ENCODE results near the gene GGA1.
"Not testable (repeated sequence)": the region's sequence is repeated elsewhere in the genome, so short reads cannot be mapped to it uniquely, and the experiment has no call there.

The GGA1 gene

GRCh38 chr22:37582526-37582925, 26.1 kb upstream of the GGA1 start:
- Histone ChIP-seq H3K4me2 (ENCODE audit: low read length) (no peak overlapping the region), H3K4me1 (ENCODE audit: control insufficient read depth, low read depth, low read length) (no peaks in the 10 kb centered on the region), H3K4me3 (ENCODE audit: low read length) (no peak overlapping the region), H3K9ac (ENCODE audit: low read length) (no peak overlapping the region), H3K79me2 (ENCODE audit: control insufficient read depth, insufficient read depth, low read length) (no peaks in the 10 kb centered on the region), H4K8ac (ENCODE audit: low read depth, low read length) (no peak overlapping the region), H3K79me1 (ENCODE audit: low read length) (no peaks in the 10 kb centered on the region), H2BK120ac (ENCODE audit: low read depth, low read length) (no peak overlapping the region), H3K18ac (ENCODE audit: low read length) (no peak overlapping the region), H3K27me3 (ENCODE audit: insufficient read depth, low read length, poor library complexity) (no peaks in the 10 kb centered on the region), H3K27ac (ENCODE audit: low read depth, low read length) (no peak overlapping the region), H3K36me3 (ENCODE audit: control insufficient read depth, insufficient read depth, low read length) (no peaks in the 10 kb centered on the region), H4K5ac (ENCODE audit: low read length) (no peak overlapping the region), H2BK5ac (ENCODE audit: low read length) (no peak overlapping the region), H3K23ac (ENCODE audit: low read length) (no peak overlapping the region), H3K56ac (ENCODE audit: low read length) (no peak overlapping the region), H2AK5ac (ENCODE audit: low read length) (no peak overlapping the region), H2BK15ac (replicated peaks; ENCODE audit: low read depth) (no peak overlapping the region), H3K4ac (ENCODE audit: low read depth, low read length) (no peak overlapping the region)
- no CpG with 5 or more reads among the region's 4 CpGs for whole genome bisulfite sequencing (ENCODE audit: extremely low coverage, insufficient coverage, low lambda C conversion rate)
- DNase-seq = no peak

DNA sequence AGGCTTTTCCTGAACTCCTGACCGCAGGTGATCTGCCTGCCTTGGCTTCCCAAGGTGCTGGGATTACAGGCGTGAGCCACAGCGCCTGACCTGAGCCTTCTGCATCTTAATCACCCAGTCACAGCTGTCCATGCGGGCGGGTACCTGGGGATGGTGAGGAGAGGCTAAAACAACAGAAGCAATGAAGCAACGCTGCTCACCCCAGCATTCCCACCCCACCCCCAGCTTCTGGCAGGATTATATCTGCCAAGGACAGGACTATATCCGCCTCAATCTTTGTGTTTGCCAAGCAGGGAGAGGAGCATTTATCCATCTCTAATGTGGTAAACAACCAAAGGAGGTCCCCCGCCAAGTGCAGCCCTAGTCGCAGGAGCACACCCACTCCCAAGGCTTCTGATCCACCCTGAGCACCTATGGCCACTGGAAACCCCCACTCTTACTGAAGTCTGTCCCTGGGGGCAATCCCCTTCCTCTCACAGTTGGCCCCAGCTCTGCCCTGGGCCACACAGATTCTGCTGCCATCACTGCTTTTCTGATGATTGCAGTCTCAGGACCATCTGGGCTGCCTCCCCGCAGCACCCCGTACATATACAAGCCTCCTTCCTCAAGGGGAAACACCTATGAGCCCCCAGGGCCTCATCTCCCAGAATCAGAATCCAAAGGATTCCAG, 20.0 kb upstream of the GGA1 start:
- Histone ChIP-seq H3K23ac (ENCODE audit: low read length) (no peak overlapping the region), H3K79me1 (ENCODE audit: low read length) (no peaks in the 10 kb centered on the region), H3K4ac (ENCODE audit: low read depth, low read length) (no peak overlapping the region), H3K4me1 (ENCODE audit: control insufficient read depth, low read depth, low read length) (peaks cover 6% of the 10 kb centered on the region), H4K8ac (ENCODE audit: low read depth, low read length) (no peak overlapping the region), H3K9ac (ENCODE audit: low read length) (no peak overlapping the region), H3K79me2 (ENCODE audit: control insufficient read depth, insufficient read depth, low read length) (no peaks in the 10 kb centered on the region), H2BK5ac (ENCODE audit: low read length) (peak overlapping the region; percentile 22), H2BK120ac (ENCODE audit: low read depth, low read length) (no peak overlapping the region), H3K27me3 (ENCODE audit: insufficient read depth, low read length, poor library complexity) (no peaks in the 10 kb centered on the region), H2AK5ac (ENCODE audit: low read length) (no peak overlapping the region), H3K4me2 (ENCODE audit: low read length) (no peak overlapping the region), H4K5ac (ENCODE audit: low read length) (no peak overlapping the region), H3K56ac (ENCODE audit: low read length) (no peak overlapping the region), H3K27ac (ENCODE audit: low read depth, low read length) (no peak overlapping the region), H3K18ac (ENCODE audit: low read length) (no peak overlapping the region), H2BK15ac (replicated peaks; ENCODE audit: low read depth) (no peak overlapping the region), H3K4me3 (ENCODE audit: low read length) (no peak overlapping the region), H3K36me3 (ENCODE audit: control insufficient read depth, insufficient read depth, low read length) (no peaks in the 10 kb centered on the region)
- WGBS (ENCODE audit: extremely low coverage, insufficient coverage, low lambda C conversion rate) = no CpG with 5 or more reads among the region's 11 CpGs
- no peak for DNase-seq

DNA sequence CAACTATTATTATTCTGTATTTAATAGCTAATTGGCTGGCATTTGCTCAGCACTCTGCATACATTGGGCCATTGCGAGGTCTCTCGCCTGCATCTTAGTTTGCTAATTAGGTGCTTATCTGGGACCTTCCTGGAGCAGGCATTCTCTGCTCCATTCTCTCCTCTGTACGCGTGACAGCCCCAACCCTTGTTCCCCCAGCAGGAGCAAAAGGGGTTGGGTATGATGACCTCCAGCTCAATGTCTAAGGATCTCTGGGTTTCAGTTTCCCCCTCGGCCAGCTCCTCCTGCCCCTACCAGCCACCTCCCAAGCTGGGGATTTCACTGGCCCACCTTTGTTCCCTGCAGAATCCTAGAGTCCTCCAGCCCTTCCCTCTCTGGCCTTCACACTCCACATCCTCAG, 19.0 kb upstream of the GGA1 start:
- H2BK15ac ChIP-seq (replicated peaks; ENCODE audit: low read depth) = no peak overlapping the region
- no peak overlapping the region for H3K4me3 ChIP-seq (ENCODE audit: low read length)
- no peak overlapping the region for H3K4ac ChIP-seq (ENCODE audit: low read depth, low read length)
- H3K79me1 ChIP-seq (ENCODE audit: low read length) = no peaks in the 10 kb centered on the region
- no peak overlapping the region for H3K4me2 ChIP-seq (ENCODE audit: low read length)
- peak; percentile 62 for DNase-seq
- no peaks in the 10 kb centered on the region for H3K27me3 ChIP-seq (ENCODE audit: insufficient read depth, low read length, poor library complexity)
- H3K27ac ChIP-seq (ENCODE audit: low read depth, low read length) = no peak overlapping the region
- no peak overlapping the region for H4K8ac ChIP-seq (ENCODE audit: low read depth, low read length)
- H3K36me3 ChIP-seq (ENCODE audit: control insufficient read depth, insufficient read depth, low read length) = no peaks in the 10 kb centered on the region
- H4K5ac ChIP-seq (ENCODE audit: low read length) = no peak overlapping the region
- H2AK5ac ChIP-seq (ENCODE audit: low read length) = no peak overlapping the region
- no peak overlapping the region for H3K23ac ChIP-seq (ENCODE audit: low read length)
- H3K79me2 ChIP-seq (ENCODE audit: control insufficient read depth, insufficient read depth, low read length) = no peaks in the 10 kb centered on the region
- H2BK5ac ChIP-seq (ENCODE audit: low read length) = peak overlapping the region; percentile 22
- no peak overlapping the region for H2BK120ac ChIP-seq (ENCODE audit: low read depth, low read length)
- H3K9ac ChIP-seq (ENCODE audit: low read length) = peak overlapping the region; percentile 3
- no CpG with 5 or more reads among the region's 5 CpGs for WGBS (ENCODE audit: extremely low coverage, insufficient coverage, low lambda C conversion rate)
- peaks cover 6% of the 10 kb centered on the region for H3K4me1 ChIP-seq (ENCODE audit: control insufficient read depth, low read depth, low read length)
- no peak overlapping the region for H3K18ac ChIP-seq (ENCODE audit: low read length)
- H3K56ac ChIP-seq (ENCODE audit: low read length) = peak overlapping the region; percentile 25

- H3K4me2 ChIP-seq (ENCODE audit: low read length); H4K5ac ChIP-seq (ENCODE audit: low read length); H2AK5ac ChIP-seq (ENCODE audit: low read length); H3K79me1 ChIP-seq (ENCODE audit: low read length); H3K4me3 ChIP-seq (ENCODE audit: low read length); H3K27me3 ChIP-seq (ENCODE audit: insufficient read depth, low read length, poor library complexity); H2BK15ac ChIP-seq (replicated peaks; ENCODE audit: low read depth); H4K8ac ChIP-seq (ENCODE audit: low read depth, low read length); DNase-seq; H3K18ac ChIP-seq (ENCODE audit: low read length); H3K4ac ChIP-seq (ENCODE audit: low read depth, low read length); H3K4me1 ChIP-seq (ENCODE audit: control insufficient read depth, low read depth, low read length); H3K23ac ChIP-seq (ENCODE audit: low read length); H2BK120ac ChIP-seq (ENCODE audit: low read depth, low read length); H3K36me3 ChIP-seq (ENCODE audit: control insufficient read depth, insufficient read depth, low read length); H3K79me2 ChIP-seq (ENCODE audit: control insufficient read depth, insufficient read depth, low read length); H3K56ac ChIP-seq (ENCODE audit: low read length); H2BK5ac ChIP-seq (ENCODE audit: low read length); H3K9ac ChIP-seq (ENCODE audit: low read length); H3K27ac ChIP-seq (ENCODE audit: low read depth, low read length): not testable (repeated sequence)
- WGBS (ENCODE audit: extremely low coverage, insufficient coverage, low lambda C conversion rate) = no CpG with 5 or more reads among the region's 6 CpGs
These were observed 17.6 kb upstream of the GGA1 start for GRCh38 chr22:37591081-37591480.

- H3K4ac ChIP-seq (ENCODE audit: low read depth, low read length) = no peak overlapping the region
- H3K27ac ChIP-seq (ENCODE audit: low read depth, low read length) = no peak overlapping the region
- no peak overlapping the region for H3K4me2 ChIP-seq (ENCODE audit: low read length)
- DNase-seq = no peak
- no peak overlapping the region for H2AK5ac ChIP-seq (ENCODE audit: low read length)
- no peak overlapping the region for H3K9ac ChIP-seq (ENCODE audit: low read length)
- no peak overlapping the region for H4K5ac ChIP-seq (ENCODE audit: low read length)
- no peak overlapping the region for H2BK5ac ChIP-seq (ENCODE audit: low read length)
- no peaks in the 10 kb centered on the region for H3K79me2 ChIP-seq (ENCODE audit: control insufficient read depth, insufficient read depth, low read length)
- H3K27me3 ChIP-seq (ENCODE audit: insufficient read depth, low read length, poor library complexity) = no peaks in the 10 kb centered on the region
- no CpG with 5 or more reads among the region's 12 CpGs for WGBS (ENCODE audit: extremely low coverage, insufficient coverage, low lambda C conversion rate)
- no peak overlapping the region for H3K4me3 ChIP-seq (ENCODE audit: low read length)
- no peak overlapping the region for H2BK120ac ChIP-seq (ENCODE audit: low read depth, low read length)
- H3K4me1 ChIP-seq (ENCODE audit: control insufficient read depth, low read depth, low read length) = peaks cover 6% of the 10 kb centered on the region
- no peaks in the 10 kb centered on the region for H3K79me1 ChIP-seq (ENCODE audit: low read length)
- no peak overlapping the region for H3K56ac ChIP-seq (ENCODE audit: low read length)
- H3K36me3 ChIP-seq (ENCODE audit: control insufficient read depth, insufficient read depth, low read length) = no peaks in the 10 kb centered on the region
- no peak overlapping the region for H3K18ac ChIP-seq (ENCODE audit: low read length)
- no peak overlapping the region for H3K23ac ChIP-seq (ENCODE audit: low read length)
- no peak overlapping the region for H4K8ac ChIP-seq (ENCODE audit: low read depth, low read length)
- no peak overlapping the region for H2BK15ac ChIP-seq (replicated peaks; ENCODE audit: low read depth)
These were observed 16.7 kb upstream of the GGA1 start for GRCh38 chr22:37591823-37592404.

DNA sequence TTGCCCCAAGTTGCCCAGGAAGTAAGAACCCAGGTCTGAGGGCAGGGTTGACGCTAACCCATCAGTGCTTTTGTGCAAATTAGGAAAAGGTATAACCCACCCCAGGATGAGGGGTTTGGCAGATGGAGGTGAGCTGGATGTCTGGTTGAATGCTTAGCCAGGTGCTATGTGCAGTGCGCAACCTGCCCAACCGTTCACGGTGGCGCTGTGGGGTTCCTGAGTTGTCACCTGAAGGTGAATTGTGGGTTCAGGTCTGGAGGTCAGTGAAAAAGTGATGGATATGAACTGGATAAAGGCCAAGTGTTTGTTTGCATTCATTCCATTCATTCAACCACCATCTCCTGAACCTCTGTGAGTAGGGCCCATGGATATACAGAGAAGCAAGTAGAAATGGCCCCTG, 14.4 kb upstream of the GGA1 start:
- H3K27ac ChIP-seq (ENCODE audit: low read depth, low read length) = no peak overlapping the region
- no peak overlapping the region for H4K5ac ChIP-seq (ENCODE audit: low read length)
- H3K4me2 ChIP-seq (ENCODE audit: low read length) = no peak overlapping the region
- no peak overlapping the region for H3K4ac ChIP-seq (ENCODE audit: low read depth, low read length)
- no peak overlapping the region for H2AK5ac ChIP-seq (ENCODE audit: low read length)
- H3K9ac ChIP-seq (ENCODE audit: low read length) = no peak overlapping the region
- peaks cover 4% of the 10 kb centered on the region for H3K4me1 ChIP-seq (ENCODE audit: control insufficient read depth, low read depth, low read length)
- H3K79me1 ChIP-seq (ENCODE audit: low read length) = no peaks in the 10 kb centered on the region
- no peak overlapping the region for H3K56ac ChIP-seq (ENCODE audit: low read length)
- H3K27me3 ChIP-seq (ENCODE audit: insufficient read depth, low read length, poor library complexity) = no peaks in the 10 kb centered on the region
- no peak for DNase-seq
- no peak overlapping the region for H2BK5ac ChIP-seq (ENCODE audit: low read length)
- WGBS (ENCODE audit: extremely low coverage, insufficient coverage, low lambda C conversion rate) = no CpG with 5 or more reads among the region's 5 CpGs
- no peaks in the 10 kb centered on the region for H3K79me2 ChIP-seq (ENCODE audit: control insufficient read depth, insufficient read depth, low read length)
- H2BK120ac ChIP-seq (ENCODE audit: low read depth, low read length) = no peak overlapping the region
- H3K4me3 ChIP-seq (ENCODE audit: low read length) = no peak overlapping the region
- H4K8ac ChIP-seq (ENCODE audit: low read depth, low read length) = no peak overlapping the region
- no peaks in the 10 kb centered on the region for H3K36me3 ChIP-seq (ENCODE audit: control insufficient read depth, insufficient read depth, low read length)
- H3K18ac ChIP-seq (ENCODE audit: low read length) = no peak overlapping the region
- H3K23ac ChIP-seq (ENCODE audit: low read length) = no peak overlapping the region
- no peak overlapping the region for H2BK15ac ChIP-seq (replicated peaks; ENCODE audit: low read depth)

Data from mesendoderm (in vitro differentiated cells).